KMS-11 (cell line): Measurements from ENCODE around the gene TMEM98.

Experiments
- H2AFZ ChIP-seq: fragments of 200-600 bp; sonication (generic); 2 replicates; pipeline ENCODE4 v1.6.1; 2016; ENCODE audit warnings: antibody characterized with exemption, mixed run types, low read depth
- H3K27ac ChIP-seq: fragments of 200-600 bp; sonication (generic); 2 replicates; pipeline ENCODE4 v1.6.1; 2016; ENCODE audit warnings: mild to moderate bottlenecking, mixed run types
- H3K27me3 ChIP-seq: fragments of 200-600 bp; sonication (generic); 2 replicates; pipeline ENCODE4 v1.6.1; 2017; ENCODE audit warnings: mild to moderate bottlenecking, low read depth, mixed run types, moderate library complexity; ENCODE audit not compliant: insufficient read depth
- H3K36me3 ChIP-seq: fragments of 200-600 bp; sonication (generic); 2 replicates; pipeline ENCODE4 v1.6.1; 2017; ENCODE audit warnings: mild to moderate bottlenecking, mixed run types; ENCODE audit not compliant: insufficient read depth
- H3K4me1 ChIP-seq: fragments of 200-600 bp; sonication (generic); 2 replicates; pipeline ENCODE4 v1.6.1; 2016; ENCODE audit warnings: mild to moderate bottlenecking, low read depth, mixed run types; ENCODE audit not compliant: poor library complexity, severe bottlenecking
- H3K4me2 ChIP-seq: fragments of 200-600 bp; sonication (generic); 2 replicates; pipeline ENCODE4 v1.7.0; 2016; ENCODE audit warnings: mild to moderate bottlenecking, mixed run types
- H3K4me3 ChIP-seq: fragments of 200-600 bp; sonication (generic); IDR thresholded peaks from 2 replicates; pipeline ENCODE4 v1.6.1; 2017; ENCODE audit warnings: low read depth, low read length, mixed read lengths; ENCODE audit not compliant: insufficient read depth
- H3K79me2 ChIP-seq: fragments of 200-600 bp; sonication (generic); 2 replicates; pipeline ENCODE4 v1.6.1; 2016; ENCODE audit warnings: low read depth, mixed run types; ENCODE audit not compliant: insufficient read depth
- H3K9ac ChIP-seq: fragments of 200-600 bp; sonication (generic); 2 replicates; pipeline ENCODE4 v1.6.1; 2016; ENCODE audit warnings: mild to moderate bottlenecking, mixed run types
- H4K20me1 ChIP-seq: fragments of 200-600 bp; sonication (generic); 2 replicates; pipeline ENCODE4 v1.6.1; 2016; ENCODE audit warnings: mild to moderate bottlenecking, mixed run types; ENCODE audit not compliant: insufficient read depth
- TF ChIP-seq, protein P1 (sequence below): fragments of 200-600 bp; sonication (generic); conservative IDR thresholded peaks from 2 replicates; pipeline ENCODE4 v1.6.1; 2017; ENCODE audit warnings: low read depth, mild to moderate bottlenecking, antibody characterized with exemption, low read length, moderate library complexity, mixed read lengths

The TMEM98 gene

DNA sequence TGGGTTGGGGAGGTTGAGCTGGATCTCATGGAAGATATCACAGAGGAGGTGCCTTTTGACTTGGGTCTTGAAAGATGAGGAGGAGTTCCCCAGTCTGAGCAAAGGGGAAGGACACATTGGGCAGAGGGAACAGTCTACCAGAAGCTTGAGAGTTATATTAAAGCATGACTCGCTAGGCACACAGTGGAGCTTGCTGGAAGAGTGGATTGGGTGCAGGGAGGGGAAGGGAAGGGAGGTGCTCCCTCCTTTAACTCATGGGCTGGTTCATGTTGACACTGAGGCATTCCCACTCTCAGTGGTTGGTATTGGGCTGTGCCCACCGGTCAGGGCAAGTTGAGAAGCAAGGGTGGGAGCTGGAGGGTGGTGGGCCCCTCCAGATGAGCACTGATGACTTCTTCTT is 5.9 kb downstream of the TMEM98 start:
- peaks cover 13% of the 10 kb centered on the region for H3K4me1 ChIP-seq
- H2AFZ ChIP-seq, result no peak overlapping the region
- H3K27ac ChIP-seq, result no peak overlapping the region
- H3K36me3 ChIP-seq, result no peaks in the 10 kb centered on the region
- H4K20me1 ChIP-seq, result no peaks in the 10 kb centered on the region
- no peaks in the 10 kb centered on the region for H3K27me3 ChIP-seq
- no peak overlapping the region for H3K4me2 ChIP-seq
- H3K4me3 ChIP-seq, result no peak overlapping the region
- TF ChIP-seq, protein P1, sequence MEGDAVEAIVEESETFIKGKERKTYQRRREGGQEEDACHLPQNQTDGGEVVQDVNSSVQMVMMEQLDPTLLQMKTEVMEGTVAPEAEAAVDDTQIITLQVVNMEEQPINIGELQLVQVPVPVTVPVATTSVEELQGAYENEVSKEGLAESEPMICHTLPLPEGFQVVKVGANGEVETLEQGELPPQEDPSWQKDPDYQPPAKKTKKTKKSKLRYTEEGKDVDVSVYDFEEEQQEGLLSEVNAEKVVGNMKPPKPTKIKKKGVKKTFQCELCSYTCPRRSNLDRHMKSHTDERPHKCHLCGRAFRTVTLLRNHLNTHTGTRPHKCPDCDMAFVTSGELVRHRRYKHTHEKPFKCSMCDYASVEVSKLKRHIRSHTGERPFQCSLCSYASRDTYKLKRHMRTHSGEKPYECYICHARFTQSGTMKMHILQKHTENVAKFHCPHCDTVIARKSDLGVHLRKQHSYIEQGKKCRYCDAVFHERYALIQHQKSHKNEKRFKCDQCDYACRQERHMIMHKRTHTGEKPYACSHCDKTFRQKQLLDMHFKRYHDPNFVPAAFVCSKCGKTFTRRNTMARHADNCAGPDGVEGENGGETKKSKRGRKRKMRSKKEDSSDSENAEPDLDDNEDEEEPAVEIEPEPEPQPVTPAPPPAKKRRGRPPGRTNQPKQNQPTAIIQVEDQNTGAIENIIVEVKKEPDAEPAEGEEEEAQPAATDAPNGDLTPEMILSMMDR, result no peak
- H3K79me2 ChIP-seq, result no peaks in the 10 kb centered on the region
- no peak overlapping the region for H3K9ac ChIP-seq

DNA sequence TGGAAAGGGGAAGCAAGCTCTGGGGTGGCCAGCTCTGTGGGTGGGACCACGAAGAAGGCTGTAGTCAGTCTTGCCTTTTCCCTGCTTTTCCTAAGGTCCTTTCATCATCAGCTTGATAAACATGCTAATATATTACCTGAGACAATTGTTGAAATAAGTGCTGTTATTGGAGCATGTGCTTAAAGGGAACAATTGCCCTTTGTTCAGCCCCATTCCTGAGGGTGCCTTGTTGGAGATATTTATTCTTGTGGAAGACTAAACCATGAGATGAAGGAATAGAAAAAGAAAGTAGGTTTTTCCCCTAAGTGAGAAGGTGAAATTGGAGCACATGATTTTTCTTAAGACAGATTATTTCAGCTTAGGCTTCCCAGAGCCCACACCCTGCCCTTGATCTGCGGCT is 7.8 kb downstream of the TMEM98 start:
- no peak overlapping the region for H2AFZ ChIP-seq
- H3K36me3 ChIP-seq, result no peaks in the 10 kb centered on the region
- H3K4me3 ChIP-seq, result no peak overlapping the region
- TF ChIP-seq, protein P1, result no peak
- no peaks in the 10 kb centered on the region for H3K27me3 ChIP-seq
- H3K79me2 ChIP-seq, result no peaks in the 10 kb centered on the region
- H3K4me2 ChIP-seq, result no peak overlapping the region
- H4K20me1 ChIP-seq, result no peaks in the 10 kb centered on the region
- H3K4me1 ChIP-seq, result peaks cover 13% of the 10 kb centered on the region
- no peak overlapping the region for H3K27ac ChIP-seq
- H3K9ac ChIP-seq, result no peak overlapping the region

DNA sequence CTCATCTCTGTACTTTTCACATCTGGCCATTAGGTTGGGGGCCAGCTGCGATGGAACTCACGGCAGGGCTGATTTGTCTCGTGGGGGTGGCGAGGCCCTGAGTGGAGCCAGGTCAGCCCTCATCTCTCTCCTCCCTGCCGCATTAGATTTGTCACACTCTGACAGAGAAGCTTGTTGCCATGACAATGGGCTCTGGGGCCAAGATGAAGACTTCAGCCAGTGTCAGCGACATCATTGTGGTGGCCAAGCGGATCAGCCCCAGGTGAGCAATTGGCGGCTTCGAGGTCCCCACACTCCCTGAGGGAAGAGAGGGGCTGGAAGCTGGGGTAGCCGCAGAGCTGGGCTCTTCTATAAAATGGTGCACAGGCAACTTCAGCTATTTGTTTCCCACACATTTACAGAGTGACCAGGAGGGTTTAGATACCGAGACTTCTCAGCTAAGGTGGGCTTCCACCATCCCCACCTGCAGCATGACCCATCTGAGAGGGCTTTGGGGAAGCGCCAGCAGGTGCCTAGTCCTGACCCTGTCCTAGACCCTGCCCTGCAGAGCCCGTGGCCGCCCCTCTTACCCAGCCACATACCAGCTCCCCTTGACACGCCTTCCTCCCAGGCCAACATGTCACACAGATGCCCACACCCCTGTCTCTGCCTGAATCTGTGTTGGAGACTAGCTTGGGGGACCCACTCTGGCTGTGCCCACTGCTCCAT is 8.4 kb downstream of the TMEM98 start:
- no peak overlapping the region for H3K4me3 ChIP-seq
- no peaks in the 10 kb centered on the region for H3K36me3 ChIP-seq
- TF ChIP-seq, protein P1, result no peak
- H3K27me3 ChIP-seq, result no peaks in the 10 kb centered on the region
- no peak overlapping the region for H3K27ac ChIP-seq
- H3K9ac ChIP-seq, result peak overlapping the region; percentile 60
- H3K79me2 ChIP-seq, result no peaks in the 10 kb centered on the region
- H3K4me1 ChIP-seq, result peaks cover 13% of the 10 kb centered on the region
- peak overlapping the region; percentile 74 for H3K4me2 ChIP-seq
- peak overlapping the region; percentile 94 for H2AFZ ChIP-seq
- no peaks in the 10 kb centered on the region for H4K20me1 ChIP-seq

DNA sequence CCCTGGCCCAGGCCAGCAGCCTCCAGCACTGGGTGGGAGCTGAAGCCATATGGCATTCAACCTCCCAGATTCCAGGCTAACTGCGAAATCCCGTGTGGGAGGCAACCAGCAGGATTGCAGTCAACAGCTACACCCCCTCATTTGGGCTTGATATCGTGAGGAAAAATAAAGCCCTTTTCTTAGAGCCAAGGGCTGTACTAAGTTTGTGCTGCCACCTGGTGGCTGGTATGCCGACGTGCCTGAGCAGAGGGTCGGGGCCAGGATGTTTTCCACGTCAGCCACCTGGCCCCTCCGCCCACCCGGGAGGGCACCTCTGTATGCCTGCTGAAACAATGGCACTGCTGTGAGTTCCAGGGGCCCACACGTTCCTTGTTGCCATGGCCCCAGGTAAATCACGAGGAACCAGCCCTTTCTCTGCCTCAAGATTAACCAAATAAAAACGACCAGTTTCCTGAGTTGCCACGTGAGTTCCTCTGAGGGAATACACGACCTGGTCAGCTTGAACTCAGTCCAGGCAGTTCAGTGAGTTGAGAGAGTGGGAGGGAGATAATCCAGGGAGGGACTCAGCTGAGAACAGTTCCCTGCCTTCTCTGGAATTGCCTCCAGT is 9.0 kb downstream of the TMEM98 start:
- Histone ChIP-seq H3K27me3 (no peaks in the 10 kb centered on the region), H4K20me1 (no peaks in the 10 kb centered on the region), H3K9ac (peak overlapping the region; percentile 60), H3K4me3 (no peak overlapping the region), H2AFZ (peak overlapping the region; percentile 94), H3K36me3 (no peaks in the 10 kb centered on the region), H3K4me2 (peak overlapping the region; percentile 74), H3K4me1 (peaks cover 13% of the 10 kb centered on the region), H3K79me2 (no peaks in the 10 kb centered on the region), H3K27ac (no peak overlapping the region)
- TF ChIP-seq, protein P1, result peak; percentile 96
